ENCODE measurements around the gene GMPPA.

The GMPPA gene

DNA sequence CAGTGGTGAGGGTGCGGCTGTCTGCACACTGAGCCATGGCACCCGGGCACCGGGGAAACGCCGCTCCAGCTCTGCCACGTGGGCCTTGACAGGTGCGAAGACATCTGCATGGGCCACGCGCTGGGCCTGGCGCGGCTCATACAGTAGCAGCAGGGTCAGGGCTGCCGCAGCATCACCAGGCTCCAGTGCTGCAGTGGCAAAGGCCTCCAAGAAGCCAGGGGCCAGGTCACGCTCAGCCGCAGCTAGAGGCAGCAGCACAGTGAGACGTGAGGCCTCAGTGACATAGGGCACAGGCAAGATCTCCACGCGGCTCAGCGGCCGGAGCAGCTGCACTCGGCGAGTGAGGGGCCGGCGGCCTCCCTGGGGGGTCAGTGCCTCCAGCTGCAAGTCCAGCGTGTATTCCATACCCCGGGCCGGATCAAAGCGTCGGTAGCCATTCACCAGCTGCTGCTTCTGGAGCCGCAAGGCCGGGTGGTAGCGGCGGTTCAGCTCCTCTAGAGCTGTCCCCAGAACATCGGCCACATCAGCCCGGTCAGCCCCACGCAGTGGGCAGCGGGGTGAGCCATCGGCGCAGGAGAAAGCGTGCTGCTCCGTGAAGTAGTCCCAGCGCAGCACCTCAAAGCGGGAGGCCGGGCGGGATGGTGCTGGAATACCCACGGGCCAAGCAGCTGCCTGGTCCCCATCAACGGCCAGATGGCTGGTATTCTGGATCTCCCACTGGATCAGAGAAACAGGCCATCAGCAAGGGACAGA is 41.4 kb downstream of the GMPPA start:
- DNase-seq (ENCODE audit: low spot score), result no peak

DNA sequence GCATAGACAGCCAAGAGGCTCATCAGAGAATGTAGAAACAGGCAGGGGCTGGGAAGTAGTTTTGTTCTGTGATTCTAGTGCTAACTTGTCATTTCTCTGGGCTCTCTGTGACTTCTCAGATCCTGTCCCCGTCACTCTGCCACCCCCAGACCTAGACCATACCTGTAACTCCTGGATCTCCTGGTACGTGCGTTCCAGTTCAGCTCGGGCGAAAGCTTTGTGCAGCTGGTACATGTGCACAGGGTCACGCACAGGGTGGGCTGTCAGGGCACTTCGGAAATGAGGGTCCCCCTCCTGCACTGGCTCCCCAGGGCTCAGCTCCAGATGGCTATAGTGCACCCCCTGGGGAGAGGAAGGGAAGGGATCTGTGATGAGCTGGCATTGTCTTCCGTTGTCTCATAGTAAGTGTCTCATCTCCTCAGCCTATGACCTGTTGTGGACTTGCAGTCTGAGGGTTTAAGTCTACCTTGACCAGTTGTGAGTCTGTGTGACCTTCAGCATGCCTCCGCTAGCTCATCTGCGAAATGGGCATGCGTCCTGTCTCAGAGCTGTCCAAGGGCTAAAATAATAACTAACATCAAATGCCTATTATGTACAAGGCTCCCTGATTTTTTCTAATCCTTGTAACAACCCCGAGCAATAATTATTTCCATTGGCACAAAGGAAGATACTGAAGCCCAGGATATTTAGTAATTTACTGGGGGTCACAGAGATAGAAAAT is 42.3 kb downstream of the GMPPA start:
- DNase-seq (ENCODE audit: low spot score), result no peak

- peak; percentile 90 for DNase-seq (ENCODE audit: low spot score)
Measured at GRCh38 chr2:219541611-219542180, 43.0 kb downstream of the GMPPA start.

DNA sequence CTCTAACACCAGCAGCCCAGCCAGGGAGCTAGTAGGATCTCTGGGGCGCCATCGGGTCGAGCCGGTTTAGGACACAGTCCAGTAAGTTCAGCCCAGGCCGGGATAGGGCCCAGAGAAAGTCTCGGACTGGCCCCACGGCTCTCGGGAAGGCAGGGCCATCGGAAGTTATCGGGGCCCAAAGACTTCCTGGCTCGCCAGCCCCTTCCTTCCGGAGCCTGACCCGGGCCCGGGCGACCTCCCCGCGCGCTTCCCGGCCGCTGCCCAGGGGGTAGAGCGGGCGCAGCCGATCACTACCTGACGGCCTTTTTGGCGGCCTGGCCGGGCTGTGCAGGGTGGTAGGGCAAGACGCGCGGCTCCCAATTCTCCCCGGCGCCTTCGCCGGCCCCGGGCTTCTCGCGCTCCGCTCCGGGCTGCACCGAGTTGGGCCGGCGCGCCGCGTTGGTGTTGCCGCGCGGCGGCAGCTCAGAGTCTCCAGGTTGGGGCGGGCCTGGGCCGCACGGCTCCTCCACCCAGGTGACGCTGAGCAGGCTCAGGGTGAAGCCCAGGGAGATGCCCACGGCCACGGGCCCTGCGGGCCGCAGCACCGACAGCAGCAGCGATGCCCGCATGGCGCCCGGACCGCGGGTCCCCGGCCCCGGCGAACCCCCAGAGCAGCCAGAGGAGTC is 44.4 kb downstream of the GMPPA start:
- peak; percentile 67 for DNase-seq (ENCODE audit: low spot score)

DNA sequence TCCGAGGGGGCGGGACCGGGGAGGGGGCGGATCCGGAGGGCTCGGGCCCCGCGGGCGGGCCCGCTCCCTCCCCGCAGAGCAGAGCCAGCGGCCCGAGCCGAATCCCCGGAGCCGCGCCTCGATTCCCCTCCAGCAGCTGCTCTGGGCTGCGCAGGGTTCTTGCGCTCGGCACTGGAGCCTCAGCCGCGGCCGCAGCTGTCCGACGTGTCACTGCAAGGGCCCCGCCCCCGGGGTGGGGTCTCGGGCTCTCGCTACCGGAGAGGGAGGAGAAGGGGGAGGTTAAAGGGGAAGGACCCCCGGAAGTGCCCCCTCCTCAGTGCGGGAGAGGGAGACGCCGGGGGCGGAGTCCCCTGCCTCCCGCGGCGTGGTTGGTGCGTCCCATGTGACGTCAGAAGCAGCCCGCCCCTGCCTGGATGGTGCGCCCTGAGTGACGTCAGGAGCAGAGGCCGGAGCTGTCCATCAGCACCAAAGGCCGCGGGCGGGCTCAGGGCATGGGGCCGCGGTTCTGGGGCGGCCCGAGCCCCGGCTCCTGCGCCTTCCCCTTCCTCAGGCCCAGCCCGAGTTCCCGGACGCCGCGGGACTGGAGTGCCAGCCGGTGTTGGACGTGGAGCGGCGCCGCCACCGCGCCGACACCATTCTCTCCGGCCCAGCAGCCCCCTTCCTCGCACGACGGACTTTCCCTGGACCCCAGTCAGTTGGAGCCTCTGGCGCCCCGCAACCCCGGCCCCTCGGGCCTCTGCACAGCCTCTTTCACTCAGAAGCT is 45.1 kb downstream of the GMPPA start, which contains the start of the genes CHPF and TMEM198:
CHPF (minus strand) TSS at position 214 of the 763 bp plus-strand sequence. CDS start 271 bp downstream, outside the sequence.
TMEM198 (plus strand) TSS at position 433 of the 763 bp plus-strand sequence. CDS start 700 bp downstream, outside the sequence.
- DNase-seq (ENCODE audit: low spot score), result peak; percentile 98

GRCh38 chr2:219544567-219544966 is 45.9 kb downstream of the GMPPA start:
- no peak for DNase-seq (ENCODE audit: low spot score)

DNA sequence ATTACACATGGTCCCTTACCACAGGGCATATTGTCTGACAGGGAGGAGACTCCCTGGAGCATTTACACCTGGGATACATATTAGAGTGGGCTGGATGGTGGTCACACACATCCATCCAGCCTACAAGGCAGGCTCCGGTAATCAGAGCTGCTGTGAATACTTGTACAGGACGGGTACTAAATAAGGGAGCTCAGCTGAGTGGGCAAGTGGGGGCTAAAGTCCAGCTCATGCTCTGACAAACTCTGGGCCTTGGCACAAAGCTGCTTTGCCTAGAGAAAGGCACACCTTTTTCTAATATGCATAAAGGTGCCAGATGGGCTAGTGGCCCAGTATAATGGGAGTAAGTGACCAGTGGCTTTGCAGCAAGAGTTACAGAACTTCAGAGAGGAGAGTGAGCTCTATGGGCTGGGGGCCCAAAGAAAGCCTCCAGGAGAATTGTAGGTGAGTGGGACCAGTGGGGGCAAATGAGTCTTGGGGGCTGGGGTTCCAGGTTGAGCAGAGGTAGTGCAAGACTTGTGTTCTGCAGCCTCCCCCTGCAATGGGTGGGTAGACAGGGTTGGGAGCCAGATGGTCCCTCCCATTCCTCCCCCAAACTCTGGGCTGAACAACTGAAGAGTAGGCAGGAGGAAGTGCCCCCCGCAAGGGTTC is 46.7 kb downstream of the GMPPA start:
- DNase-seq (ENCODE audit: low spot score), result no peak

GRCh38 chr2:219545943-219546352 is 47.3 kb downstream of the GMPPA start:
- no peak for DNase-seq (ENCODE audit: low spot score)

- DNase-seq (ENCODE audit: low spot score), result no peak
Measured at GRCh38 chr2:219547621-219548020, 48.9 kb downstream of the GMPPA start.

DNA sequence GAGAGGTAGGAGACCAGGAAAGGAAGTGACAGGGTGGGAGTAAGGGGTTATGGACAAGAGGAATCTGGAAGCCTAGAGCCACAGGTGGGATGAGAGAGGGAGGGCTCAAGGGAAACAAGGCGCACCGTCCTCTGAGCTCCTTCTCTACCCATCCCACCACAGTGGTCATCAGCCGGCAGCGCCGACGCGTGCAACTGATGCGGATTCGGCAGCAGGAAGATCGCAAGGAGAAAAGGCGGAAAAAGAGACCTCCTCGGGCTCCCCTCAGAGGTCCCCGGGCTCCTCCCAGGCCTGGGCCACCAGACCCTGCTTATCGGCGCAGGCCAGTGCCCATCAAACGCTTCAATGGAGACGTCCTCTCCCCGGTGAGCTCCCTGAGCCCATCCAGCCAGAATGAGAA is 50.3 kb downstream of the GMPPA start:
- DNase-seq (ENCODE audit: low spot score), result no peak

DNA sequence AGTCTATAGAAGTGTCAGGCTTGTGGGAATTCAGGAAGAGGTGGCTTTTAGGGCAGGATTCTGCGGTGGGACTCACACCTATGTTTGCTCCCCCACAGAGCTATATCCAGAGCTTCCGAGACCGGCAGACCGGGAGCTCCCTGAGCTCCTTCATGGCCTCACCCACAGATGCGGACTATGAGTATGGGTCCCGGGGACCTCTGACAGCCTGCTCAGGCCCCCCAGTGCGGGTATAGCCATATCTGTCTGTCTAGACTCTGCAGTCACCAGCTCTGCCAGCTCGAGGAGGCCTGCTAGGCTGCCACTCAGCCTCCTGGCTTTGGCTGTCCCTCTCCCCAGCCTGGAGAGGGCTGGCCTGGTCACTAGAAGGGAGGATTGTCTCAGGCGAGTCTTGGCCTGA is 50.9 kb downstream of the GMPPA start:
- no peak for DNase-seq (ENCODE audit: low spot score)

- DNase-seq (ENCODE audit: low spot score), result peak; percentile 56
Measured at GRCh38 chr2:219551441-219552381, 53.0 kb downstream of the GMPPA start.

GRCh38 chr2:219552382-219553167 is 53.9 kb downstream of the GMPPA start:
- DNase-seq (ENCODE audit: low spot score), result peak; percentile 77

DNA sequence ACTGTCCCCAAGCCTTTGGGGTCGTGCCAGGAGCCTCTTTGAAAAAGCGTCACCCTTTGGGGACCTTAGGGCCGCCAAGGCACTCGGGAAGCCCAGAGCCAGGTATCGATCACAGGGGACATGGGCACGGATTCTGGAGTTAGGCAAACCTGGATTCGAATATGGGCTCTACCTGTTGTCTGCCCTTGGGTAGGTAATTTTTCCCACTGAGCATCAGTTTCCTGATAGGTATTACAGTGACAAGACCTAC is 54.4 kb downstream of the GMPPA start:
- no peak for DNase-seq (ENCODE audit: low spot score)

DNA sequence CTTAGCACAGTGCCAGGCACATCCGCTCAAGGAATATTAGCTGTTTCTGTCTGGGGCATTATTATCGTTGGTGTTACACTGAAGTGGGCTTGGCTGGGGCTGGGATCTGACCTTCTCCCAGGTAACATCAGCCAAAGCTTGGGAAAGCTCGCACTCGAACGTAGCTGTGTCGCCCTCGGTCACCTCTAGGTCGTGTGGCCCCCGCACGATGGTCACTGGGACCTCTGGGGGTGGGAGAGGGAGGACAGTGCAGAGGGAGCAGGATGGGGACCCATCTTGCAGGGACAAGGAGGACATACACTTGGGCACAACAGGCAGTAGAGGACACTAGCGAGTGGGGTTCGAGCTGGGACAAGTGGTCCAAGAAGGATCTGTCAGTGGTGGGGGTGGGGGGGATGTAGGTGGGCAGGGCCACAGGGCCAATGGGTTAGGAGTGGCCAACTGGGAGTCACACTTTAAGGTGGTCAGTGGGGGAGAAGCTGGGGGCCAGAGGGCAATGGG is 54.8 kb downstream of the GMPPA start:
- DNase-seq (ENCODE audit: low spot score), result no peak

- DNase-seq (ENCODE audit: low spot score), result no peak
Measured at GRCh38 chr2:219554350-219554749, 55.7 kb downstream of the GMPPA start.

GRCh38 chr2:219555956-219556355 is 57.3 kb downstream of the GMPPA start:
- no peak for DNase-seq (ENCODE audit: low spot score)

GRCh38 chr2:219556413-219556812 is 57.7 kb downstream of the GMPPA start:
- DNase-seq (ENCODE audit: low spot score), result no peak
